ENCODE measurements around the gene PDGFC. TPM values are rescaled to one million over a fixed set of nuclear protein-coding genes. Genes with fewer than 3 reads are reported as not detected.

PDGFC gene
- total and polyA plus RNA-seq, 2 donors (not counting 3 experiments of a cell fraction or from before 2014, with no cell fraction given) = 2.7 to 5.3 TPM

GRCh38 chr4:156762851-156763250 is 208.7 kb downstream of the PDGFC start:
- FAIRE-seq (no peak), DNase-seq (ENCODE audit: low read depth, low spot score) (no peak)
- H3K4me3 ChIP-seq (replicated peaks in 1 of 3; ENCODE audit: insufficient read depth in 1 of 3, low read depth in 1 of 3, low read length in 3 of 3) = no peak overlapping the region
- no peak overlapping the region for H3K4me2 ChIP-seq (ENCODE audit: insufficient read depth, low read length)
- H3K9me1 ChIP-seq (replicated peaks; ENCODE audit: control insufficient read depth, extremely low read depth, insufficient read depth, low read length) = no peaks in the 10 kb centered on the region
- no peaks in the 10 kb centered on the region for H3K79me2 ChIP-seq (ENCODE audit: control insufficient read depth, insufficient read depth, low read length)
- TF ChIP-seq POLR2A (IDR thresholded peaks at IDR 0.05; ENCODE audit: low read depth, low read length) = no peak
- no peak for TF ChIP-seq POLR2AphosphoS5 (IDR thresholded peaks at IDR 0.05; ENCODE audit: insufficient read depth, low read depth, low read length)
- TF ChIP-seq, protein P1, sequence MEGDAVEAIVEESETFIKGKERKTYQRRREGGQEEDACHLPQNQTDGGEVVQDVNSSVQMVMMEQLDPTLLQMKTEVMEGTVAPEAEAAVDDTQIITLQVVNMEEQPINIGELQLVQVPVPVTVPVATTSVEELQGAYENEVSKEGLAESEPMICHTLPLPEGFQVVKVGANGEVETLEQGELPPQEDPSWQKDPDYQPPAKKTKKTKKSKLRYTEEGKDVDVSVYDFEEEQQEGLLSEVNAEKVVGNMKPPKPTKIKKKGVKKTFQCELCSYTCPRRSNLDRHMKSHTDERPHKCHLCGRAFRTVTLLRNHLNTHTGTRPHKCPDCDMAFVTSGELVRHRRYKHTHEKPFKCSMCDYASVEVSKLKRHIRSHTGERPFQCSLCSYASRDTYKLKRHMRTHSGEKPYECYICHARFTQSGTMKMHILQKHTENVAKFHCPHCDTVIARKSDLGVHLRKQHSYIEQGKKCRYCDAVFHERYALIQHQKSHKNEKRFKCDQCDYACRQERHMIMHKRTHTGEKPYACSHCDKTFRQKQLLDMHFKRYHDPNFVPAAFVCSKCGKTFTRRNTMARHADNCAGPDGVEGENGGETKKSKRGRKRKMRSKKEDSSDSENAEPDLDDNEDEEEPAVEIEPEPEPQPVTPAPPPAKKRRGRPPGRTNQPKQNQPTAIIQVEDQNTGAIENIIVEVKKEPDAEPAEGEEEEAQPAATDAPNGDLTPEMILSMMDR (IDR thresholded peaks at IDR 0.05; ENCODE audit: extremely low read depth in 1 of 2, insufficient read depth in 1 of 2, low read depth in 1 of 2, low read length in 2 of 2) = no peak
- TF ChIP-seq GATA2 (IDR thresholded peaks at IDR 0.05; ENCODE audit: insufficient read depth, insufficient read length, low read depth, low read length) = no peak
- no peak for TF ChIP-seq EZH2 (IDR thresholded peaks at IDR 0.05; ENCODE audit: borderline replicate concordance, low read depth, low read length, severe bottlenecking)
- no peak for TF ChIP-seq FOS (IDR thresholded peaks at IDR 0.05; ENCODE audit: borderline replicate concordance, insufficient read depth, low read length)
- TF ChIP-seq MYC (IDR thresholded peaks at IDR 0.05; ENCODE audit: low read depth, low read length) = no peak
- TF ChIP-seq MAX (IDR thresholded peaks at IDR 0.05; ENCODE audit: insufficient read depth, insufficient read length) = no peak
- TF ChIP-seq JUN (IDR thresholded peaks at IDR 0.05; ENCODE audit: borderline replicate concordance, insufficient read depth, insufficient read length, low read depth) = no peak
- H3K4me1 ChIP-seq (ENCODE audit: control insufficient read depth, extremely low read depth, insufficient read depth, low read length) = no peaks in the 10 kb centered on the region
- BruUV-seq (replicated peaks) = no TSS peak
- no peak overlapping the region for H3K9ac ChIP-seq (replicated peaks; ENCODE audit: extremely low read depth, insufficient read depth, low read length)
- no peaks in the 10 kb centered on the region for H4K20me1 ChIP-seq (replicated peaks; ENCODE audit: control insufficient read depth, extremely low read depth, insufficient read depth, low read length)
- ChIA-PET POLR2A (no interaction called here), CTCF (no interaction called here)
- no peak overlapping the region for H3K27ac ChIP-seq (ENCODE audit: insufficient read depth, low read depth, low read length)
- H3K27me3 ChIP-seq (ENCODE audit: control insufficient read depth in 2 of 2, insufficient read depth in 2 of 2, low read length in 2 of 2) = no peaks in the 10 kb centered on the region
- dilution Hi-C loops (cut with MboI; ENCODE audit: extremely low pct_ligation_motif_present, low sequenced_read_pairs) (no loop called here), intact Hi-C loops (cut with micrococcal nuclease) (no loop called here)
- H2AFZ ChIP-seq (ENCODE audit: low read depth, low read length) = no peak overlapping the region
- H3K9me3 ChIP-seq (replicated peaks; ENCODE audit: control insufficient read depth, insufficient read depth, low read length) = no peaks in the 10 kb centered on the region
- H3K36me3 ChIP-seq (ENCODE audit: control insufficient read depth in 2 of 2, extremely low read depth in 1 of 2, insufficient read depth in 2 of 2, low read length in 2 of 2) = no peaks in the 10 kb centered on the region

Measured in endothelial cell of umbilical vein (primary cell).